HepG2 (cell line): Measurements from ENCODE around the gene ABHD1. TPM values are rescaled to one million over a fixed set of nuclear protein-coding genes. Genes with fewer than 3 reads are reported as not detected.

Experiments
- ATAC-seq: fragments of 200-7000 bp; cut with Tn5 transposase; 3 replicates; pipeline ENCODE4 v1.9.1; 2020; ENCODE audit warnings: mild to moderate bottlenecking, moderate library complexity
- BruUV-seq: library from RNA; stranded (reverse); fragments of 400-500 nt; replicated peaks from 2 replicates; lab custom pipeline; 2021; lab: Mats Ljungman, UMichigan
- CTCF ChIA-PET: fragments of 300-600 bp; formaldehyde crosslinking; extraction: SDS; loops from one replicate; lab custom pipeline; 2021; ENCODE audit warnings: low total read pairs, inconsistent platforms, low intra/inter-chr PET ratio; lab: Yijun Ruan, JAX
- POLR2A ChIA-PET: fragments of 350-600 bp; sonication (Branson Sonifier 250); formaldehyde crosslinking; loops from one replicate; lab custom pipeline; 2020; ENCODE audit warnings: antibody characterized with exemption, inconsistent platforms; lab: Yijun Ruan, JAX
- DNase-seq: peaks from one replicate; pipeline ENCODE4 v3.0.0-alpha.2; 2015; ENCODE audit warnings: low spot score
- FAIRE-seq: peaks from 3 replicates; lab custom pipeline; 2011; peaks lifted over from hg19 to GRCh38; lab: Jason Lieb, UNC
- H2AFZ ChIP-seq: one replicate; pipeline ENCODE4 v1.6.1; 2011; ENCODE audit warnings: low read length, inconsistent platforms
- H3K27ac ChIP-seq: fragments of 300-600 bp; 3 replicates; pipeline ENCODE4 v1.8.0; 2011; ENCODE audit warnings: mixed run types, mild to moderate bottlenecking, mixed read lengths, low read length, inconsistent platforms; ENCODE audit not compliant: insufficient read depth; ENCODE audit errors: extremely low read length
- H3K27me3 ChIP-seq, 2 experiments: fragments of 200-600 bp in 1 of 2; 2 replicates in 1 of 2; 3 replicates in 1 of 2; pipeline versions ENCODE4 v1.6.0 to v1.8.0; 2011; ENCODE audit warnings: low read length in 2 of 2, mild to moderate bottlenecking in 2 of 2, moderate library complexity in 2 of 2, inconsistent platforms in 1 of 2; ENCODE audit not compliant: insufficient read depth in 2 of 2, control insufficient read depth in 1 of 2
- H3K36me3 ChIP-seq, 2 experiments: fragments of 200-600 bp in 1 of 2; replicated peaks in 1 of 2; 2 replicates in 1 of 2; 3 replicates in 1 of 2; pipeline versions ENCODE4 v1.5.1 to v1.8.0; 2011; ENCODE audit warnings: low read length in 2 of 2, inconsistent platforms in 1 of 2; ENCODE audit not compliant: insufficient read depth in 2 of 2, control insufficient read depth in 1 of 2
- H3K4me1 ChIP-seq: 2 replicates; pipeline ENCODE4 v1.5.1; 2012; ENCODE audit warnings: low read length, inconsistent platforms; ENCODE audit not compliant: insufficient read depth
- H3K4me2 ChIP-seq: 2 replicates; pipeline ENCODE4 v1.6.0; 2011; ENCODE audit warnings: low read depth, low read length, inconsistent platforms
- H3K4me3 ChIP-seq, 3 experiments: fragments of 200-600 bp in 1 of 3; sonication (generic), shearing (Covaris generic) in 1 of 3; replicated peaks in 1 of 3; 2 replicates each; pipeline ENCODE4 v1.5.1; 2011 to 2016; ENCODE audit warnings: low read length in 3 of 3, inconsistent platforms in 2 of 3, low read depth in 2 of 3, mild to moderate bottlenecking in 2 of 3, control low read depth in 1 of 3, mixed read lengths in 1 of 3; ENCODE audit not compliant: insufficient read depth in 1 of 3
- H3K79me2 ChIP-seq: one replicate; pipeline ENCODE4 v1.6.1; 2011; ENCODE audit warnings: low read length, inconsistent platforms; ENCODE audit not compliant: insufficient read depth
- H3K9ac ChIP-seq: 2 replicates; pipeline ENCODE4 v1.6.0; 2011; ENCODE audit warnings: mild to moderate bottlenecking, low read depth, low read length, inconsistent platforms; ENCODE audit not compliant: insufficient read depth
- H3K9me3 ChIP-seq: 2 replicates; pipeline ENCODE4 v1.5.1; 2012; ENCODE audit warnings: mild to moderate bottlenecking, low read length
- H4K20me1 ChIP-seq: 2 replicates; pipeline ENCODE4 v1.6.0; 2011; ENCODE audit warnings: inconsistent platforms, mild to moderate bottlenecking, low read length, moderate library complexity; ENCODE audit not compliant: insufficient read depth
- ATAD3A ChIP-seq: sonication (generic); formaldehyde crosslinking; IDR thresholded peaks from 2 replicates; pipeline ENCODE4 v1.4.0; 2020; ENCODE audit warnings: missing genetic modification reagents
- BORCS8-MEF2B ChIP-seq: sonication (generic); formaldehyde crosslinking; IDR thresholded peaks from 2 replicates; pipeline ENCODE4 v1.8.0; 2022; ENCODE audit warnings: mild to moderate bottlenecking, missing genetic modification reagents
- GMEB2 ChIP-seq: IDR thresholded peaks from 2 replicates; pipeline ENCODE4 v1.6.1; 2016; ENCODE audit warnings: missing biosample characterization, missing genetic modification reagents, low read depth
- HOXA5 ChIP-seq: sonication (generic); formaldehyde crosslinking; IDR thresholded peaks from 2 replicates; pipeline ENCODE4 v1.4.0; 2020; ENCODE audit warnings: missing genetic modification reagents
- MAX ChIP-seq: IDR thresholded peaks from 2 replicates; pipeline ENCODE4 v1.6.1; 2012; ENCODE audit warnings: inconsistent platforms
- NCOA1 ChIP-seq: sonication (generic); formaldehyde crosslinking; IDR thresholded peaks from 2 replicates; pipeline ENCODE4 v1.9.0; 2021; ENCODE audit warnings: missing genetic modification reagents
- NCOA5 ChIP-seq: sonication (generic); formaldehyde crosslinking; IDR thresholded peaks from 2 replicates; pipeline ENCODE4 v1.4.0; 2020; ENCODE audit warnings: missing genetic modification reagents
- NR2F1 ChIP-seq, 2 experiments: fragments of 450-650 bp in 1 of 2; formaldehyde crosslinking in 1 of 2; IDR thresholded peaks; 2 replicates each; pipeline versions ENCODE4 v1.5.0 to v1.6.1; 2016 to 2020; ENCODE audit warnings: mild to moderate bottlenecking in 1 of 2, missing compliant biosample characterization in 1 of 2, missing genetic modification reagents in 1 of 2, moderate library complexity in 1 of 2
- PTBP1 ChIP-seq: fragments of 200-400 bp; formaldehyde crosslinking; IDR thresholded peaks from 2 replicates; pipeline ENCODE4 v1.6.1; 2018; ENCODE audit warnings: low read length, low read depth; ENCODE audit not compliant: poor library complexity, severe bottlenecking
- RARG ChIP-seq: sonication (generic); formaldehyde crosslinking; IDR thresholded peaks from 2 replicates; pipeline ENCODE4 v1.4.0; 2020; ENCODE audit warnings: low read depth, mild to moderate bottlenecking, missing genetic modification reagents
- RBM39 ChIP-seq: fragments of 200-400 bp; formaldehyde crosslinking; IDR thresholded peaks from one replicate; pipeline ENCODE4 v1.6.1; 2018; ENCODE audit warnings: antibody characterized with exemption, mild to moderate bottlenecking, low read depth, low read length; ENCODE audit not compliant: poor library complexity, severe bottlenecking
- TEAD2 ChIP-seq: sonication (generic); formaldehyde crosslinking; IDR thresholded peaks from 2 replicates; pipeline ENCODE4 v1.9.0; 2021; ENCODE audit warnings: missing genetic modification reagents
- ZKSCAN8 ChIP-seq: IDR thresholded peaks from 2 replicates; pipeline ENCODE4 v1.6.1; 2016; ENCODE audit warnings: borderline replicate concordance, missing genetic modification reagents, missing compliant biosample characterization
- ZNF20 ChIP-seq: sonication (generic); formaldehyde crosslinking; IDR thresholded peaks from 2 replicates; pipeline ENCODE4 v1.4.0; 2020; ENCODE audit warnings: mild to moderate bottlenecking, moderate library complexity, missing genetic modification reagents
- ZNF225 ChIP-seq: sonication (generic); formaldehyde crosslinking; IDR thresholded peaks from 2 replicates; pipeline ENCODE4 v1.4.0; 2020; ENCODE audit warnings: mild to moderate bottlenecking, missing genetic modification reagents
- ZNF230 ChIP-seq: sonication (generic); formaldehyde crosslinking; IDR thresholded peaks from 2 replicates; pipeline ENCODE4 v1.4.0; 2020; ENCODE audit warnings: mild to moderate bottlenecking, missing genetic modification reagents
- ZNF460 ChIP-seq: sonication (generic); formaldehyde crosslinking; IDR thresholded peaks from 2 replicates; pipeline ENCODE4 v1.5.1; 2020; ENCODE audit warnings: missing genetic modification reagents, mild to moderate bottlenecking, borderline replicate concordance
- ZNF484 ChIP-seq: sonication (generic); formaldehyde crosslinking; IDR thresholded peaks from 2 replicates; pipeline ENCODE4 v1.5.1; 2020; ENCODE audit warnings: mild to moderate bottlenecking, low read depth, missing genetic modification reagents, borderline replicate concordance
- ZNF652 ChIP-seq: IDR thresholded peaks from 2 replicates; pipeline ENCODE4 v1.6.1; 2016; ENCODE audit warnings: low read depth, borderline replicate concordance
- ZNF841 ChIP-seq: sonication (generic); formaldehyde crosslinking; IDR thresholded peaks from 2 replicates; pipeline ENCODE4 v1.8.1; 2023; ENCODE audit warnings: missing genetic modification reagents, borderline replicate concordance
- WGBS: methylation state at CpG from one replicate; pipeline ENCODE4 v1.1.6; 2017; ENCODE audit warnings: low lambda C conversion rate; 5-methylcytosine and 5-hydroxymethylcytosine counted together
- in situ Hi-C: cut with HindIII; loops from 2 replicates; pipeline ENCODE4 v1.10.0; 2017; ENCODE audit warnings: low pct_unique_long_range_greater_than_20kb; ENCODE audit not compliant: extremely low pct_ligation_motif_present
- intact Hi-C: fragments of 100-400 bp; cut with micrococcal nuclease; formaldehyde crosslinking; loops from one replicate; pipeline ENCODE4 v1.10.0; 2022; ENCODE audit not compliant: unreplicated experiment
- polyA plus RNA-seq, 8 experiments: library from polyadenylated mRNA; depleted of rRNA in 3 of 8; stranded (reverse) in 7 of 8; unstranded in 1 of 8; fragments of >200 nt; fragmentation: Illumina TruSeq in 4 of 8; extraction: Trizol in 4 of 8; gene quantifications; 2 replicates each; pipeline versions ENCODE4 v1.2.1 to v1.2.3, GENCODE V29; 2011 to 2016; ENCODE audit warnings: low read depth in 4 of 8, missing spikeins in 1 of 8, mixed read lengths in 1 of 8; ENCODE audit not compliant: insufficient read depth in 1 of 8
- total RNA-seq, 5 experiments: library from RNA; depleted of rRNA; stranded (reverse); fragments of >200 nt; fragmentation: Illumina TruSeq; extraction: Trizol; gene quantifications; 2 replicates each; pipeline ENCODE4 v1.2.3, GENCODE V29; 2016; ENCODE audit warnings: low read depth in 1 of 5

The ABHD1 gene
- total and polyA plus RNA-seq, 2 of the 13 experiments (the other 11 are each of a cell fraction or from before 2014, with no cell fraction given): 0.04 to 0.81 TPM

- CTCF ChIA-PET: interaction anchor here (0.8 kb wide), 1 partner anchor 21 kb away, joined by 5 read pairs; no protein-coding TSS in a partner anchor
These were observed 47.1 kb downstream of the ABHD1 start for GRCh38 chr2:27170581-27171337.

More at GRCh38 chr2:27170581-27171337, 47.1 kb downstream of the ABHD1 start:
- in situ Hi-C loops: no loop called here
- peaks cover 79% of the 10 kb centered on the region for H3K4me1 ChIP-seq
- BruUV-seq: no TSS peak
- ATAC-seq (no peak), FAIRE-seq (no peak)
- no peak overlapping the region for H2AFZ ChIP-seq
- H3K9me3 ChIP-seq: no peaks in the 10 kb centered on the region
- no peaks in the 10 kb centered on the region for H3K27me3 ChIP-seq
- H3K9ac ChIP-seq: peak overlapping the region; percentile 37
- WGBS: 98% methylated on average over 6 of the region's 6 CpGs
- no peaks in the 10 kb centered on the region for H4K20me1 ChIP-seq
- peak overlapping the region; percentile 71 for H3K27ac ChIP-seq
- H3K36me3 ChIP-seq: no peaks in the 10 kb centered on the region; a peak in 1 of 5 replicates
- peak; percentile 72; the same call in 1 of the 2 replicates for TF ChIP-seq ZNF460 (CRISPR knock-in tag)
- no peak for TF ChIP-seq NCOA5 (CRISPR knock-in tag)
- no peak for TF ChIP-seq PTBP1
- no peak for TF ChIP-seq TEAD2 (CRISPR knock-in tag)
- no peak for TF ChIP-seq ATAD3A (CRISPR knock-in tag)
- TF ChIP-seq ZNF225: no peak
- TF ChIP-seq ZNF230 (CRISPR knock-in tag): no peak
- no peak for TF ChIP-seq GMEB2
- peak; percentile 2; the same call in 1 of the 2 replicates for TF ChIP-seq RARG (CRISPR knock-in tag)
- TF ChIP-seq ZNF841: no peak
- TF ChIP-seq ZKSCAN8 (CRISPR knock-in tag): no peak
- TF ChIP-seq NR2F1 (CRISPR knock-in tag; IDR thresholded peaks at IDR 0.05): no peak
- no peak for TF ChIP-seq ZNF484
- no peak for TF ChIP-seq NCOA1 (CRISPR knock-in tag)
- 0 out of 2 replicates have a peak, but pooled peaks have one; percentile 11 for TF ChIP-seq BORCS8-MEF2B
- TF ChIP-seq MAX: no peak
- TF ChIP-seq RBM39: no peak
- no peak for TF ChIP-seq ZNF652 (CRISPR knock-in tag)
- TF ChIP-seq HOXA5 (CRISPR knock-in tag): 0 out of 2 replicates have a peak, but pooled peaks have one; percentile 9
- TF ChIP-seq ZNF20: no peak
- TF ChIP-seq, all 625 proteins: peak for 4
- Histone ChIP-seq H3K4me3 (no peak overlapping the region), H3K79me2 (no peaks in the 10 kb centered on the region), H3K4me2 (no peak overlapping the region)
- DNase-seq: no peak
- POLR2A ChIA-PET: interaction anchor here (1.4 to 1.8 kb wide), 3 partner anchors 7 to 77 kb away, joined by 4 to 6 read pairs (median 4); no protein-coding TSS in a partner anchor
- intact Hi-C loops: loop anchor here (1.0 to 2.0 kb wide), 2 partner anchors 18 to 21 kb away; no protein-coding TSS in a partner anchor
